ENCODE measurements around the gene RARA.
"Not testable (repeated sequence)": the region's sequence is repeated elsewhere in the genome, so short reads cannot be mapped to it uniquely, and the experiment has no call there.

GRCh38 chr17:40386555-40386954 is 77.6 kb downstream of the RARA start:
- TF ChIP-seq CTCF (IDR thresholded peaks at IDR 0.05; ENCODE audit: insufficient read depth, low read depth, low read length); EZH2 (IDR thresholded peaks at IDR 0.05; ENCODE audit: insufficient read depth, low read length): not testable (repeated sequence)
